ENCODE results near the gene INMT. TPM values are rescaled to one million over a fixed set of nuclear protein-coding genes. Genes with fewer than 3 reads are reported as not detected.

The INMT gene
- total and polyA plus RNA-seq, 2 donors (not counting 1 experiment from before 2014, with no cell fraction given) = 0.15 TPM; not detected in 1

- H4K20me1 ChIP-seq (ENCODE audit: control insufficient read depth, insufficient read depth, low read length, poor library complexity, severe bottlenecking) = no peaks in the 10 kb centered on the region
- intact Hi-C loops (cut with micrococcal nuclease) = no loop called here
- no peak overlapping the region for H3K4me3 Mint-ChIP-seq
- no peak overlapping the region for H3K4me3 ChIP-seq (ENCODE audit: control extremely low read depth in 1 of 5, extremely low read depth in 1 of 5, insufficient read depth in 1 of 5, low read depth in 2 of 5, low read length in 4 of 5)
- TF ChIP-seq EZH2 (IDR thresholded peaks at IDR 0.05; ENCODE audit: borderline replicate concordance, insufficient read depth, low read depth, low read length, poor library complexity, severe bottlenecking) (no peak), CTCF (IDR thresholded peaks at IDR 0.05) (peak; percentile 59)
- no peaks in the 10 kb centered on the region for H3K79me2 ChIP-seq (ENCODE audit: control insufficient read depth, insufficient read depth, low read length)
- ATAC-seq (ENCODE audit: low read depth) (no peak), DNase-seq (peak; percentile 44)
- H3K9me3 ChIP-seq (ENCODE audit: control extremely low read depth in 1 of 3, control insufficient read depth in 2 of 3, insufficient read depth in 1 of 3, low read length in 2 of 3) = no peaks in the 10 kb centered on the region
- peaks cover 0 to 15% of the 10 kb centered on the region in 2 donors for H3K4me1 ChIP-seq (ENCODE audit: control insufficient read depth in 2 of 2, insufficient read depth in 2 of 2, low read length in 2 of 2)
- H3K4me1 Mint-ChIP-seq = peaks cover 24% of the 10 kb centered on the region
- CTCF ChIA-PET = interaction anchor here (1.4 to 1.6 kb wide), 3 partner anchors 61 to 322 kb away, joined by 3 to 9 read pairs (median 3); no protein-coding TSS in a partner anchor
- no peaks in the 10 kb centered on the region for H3K36me3 ChIP-seq (replicated peaks in 1 of 2; ENCODE audit: control extremely low read depth in 1 of 2, control insufficient read depth in 1 of 2, extremely low read depth in 1 of 2, insufficient read depth in 2 of 2, low read length in 1 of 2)
- H3K27ac Mint-ChIP-seq = no peak overlapping the region
- no peaks in the 10 kb centered on the region for H3K27me3 Mint-ChIP-seq
- 47% methylated on average over 6 of the region's 6 CpGs for WGBS (ENCODE audit: insufficient coverage)
- peak overlapping the region; percentile 24 for H3K4me2 ChIP-seq (replicated peaks; ENCODE audit: low read depth, low read length, poor library complexity, severe bottlenecking)
- peak overlapping the region; percentile 57 for H2AFZ ChIP-seq (ENCODE audit: insufficient read depth, low read depth, low read length, poor library complexity, severe bottlenecking)
- H3K27ac ChIP-seq (ENCODE audit: low read length in 2 of 2) = no peak overlapping the region
- H3K9me3 Mint-ChIP-seq (ENCODE audit: insufficient read depth) = no peaks in the 10 kb centered on the region
- no peaks in the 10 kb centered on the region for H3K27me3 ChIP-seq (replicated peaks in 1 of 4; ENCODE audit: control extremely low read depth in 1 of 4, control insufficient read depth in 3 of 4, insufficient read depth in 4 of 4, low read length in 3 of 4)
- POLR2A ChIA-PET = no interaction called here
- H3K9ac ChIP-seq (ENCODE audit: low read length) = no peak overlapping the region
These were observed 48.9 kb downstream of the INMT start for GRCh38 chr7:30800785-30801252.

- Mint-ChIP-seq H3K27me3 (no peaks in the 10 kb centered on the region), H3K4me3 (no peak overlapping the region), H3K4me1 (peaks cover 24% of the 10 kb centered on the region), H3K27ac (no peak overlapping the region), H3K9me3 (ENCODE audit: insufficient read depth) (no peaks in the 10 kb centered on the region)
- DNase-seq (no peak), ATAC-seq (ENCODE audit: low read depth) (no peak)
- no peak overlapping the region for H3K9ac ChIP-seq (ENCODE audit: low read length)
- H3K9me3 ChIP-seq (ENCODE audit: control extremely low read depth in 1 of 3, control insufficient read depth in 2 of 3, insufficient read depth in 1 of 3, low read length in 2 of 3) = no peaks in the 10 kb centered on the region
- intact Hi-C loops (cut with micrococcal nuclease) = no loop called here
- H3K4me1 ChIP-seq (ENCODE audit: control insufficient read depth in 2 of 2, insufficient read depth in 2 of 2, low read length in 2 of 2) = peaks cover 0 to 15% of the 10 kb centered on the region in 2 donors
- no peak overlapping the region for H3K4me2 ChIP-seq (replicated peaks; ENCODE audit: low read depth, low read length, poor library complexity, severe bottlenecking)
- no peak for TF ChIP-seq CTCF (IDR thresholded peaks at IDR 0.05)
- 93% methylated on average over 3 of the region's 4 CpGs for WGBS (ENCODE audit: insufficient coverage)
- H3K36me3 ChIP-seq (replicated peaks in 1 of 2; ENCODE audit: control extremely low read depth in 1 of 2, control insufficient read depth in 1 of 2, extremely low read depth in 1 of 2, insufficient read depth in 2 of 2, low read length in 1 of 2) = no peaks in the 10 kb centered on the region
- CTCF ChIA-PET = interaction anchor here (2.0 kb wide), 1 partner anchor 320 kb away, joined by 6 read pairs; no protein-coding TSS in a partner anchor
- H3K4me3 ChIP-seq (ENCODE audit: control extremely low read depth in 1 of 5, extremely low read depth in 1 of 5, insufficient read depth in 1 of 5, low read depth in 2 of 5, low read length in 4 of 5) = no peak overlapping the region
- H3K79me2 ChIP-seq (ENCODE audit: control insufficient read depth, insufficient read depth, low read length) = no peaks in the 10 kb centered on the region
- POLR2A ChIA-PET = no interaction called here
- H4K20me1 ChIP-seq (ENCODE audit: control insufficient read depth, insufficient read depth, low read length, poor library complexity, severe bottlenecking) = no peaks in the 10 kb centered on the region
- no peaks in the 10 kb centered on the region for H3K27me3 ChIP-seq (replicated peaks in 1 of 4; ENCODE audit: control extremely low read depth in 1 of 4, control insufficient read depth in 3 of 4, insufficient read depth in 4 of 4, low read length in 3 of 4)
- no peak overlapping the region for H2AFZ ChIP-seq (ENCODE audit: insufficient read depth, low read depth, low read length, poor library complexity, severe bottlenecking)
- H3K27ac ChIP-seq (ENCODE audit: low read length in 2 of 2) = no peak overlapping the region
These were observed 50.9 kb downstream of the INMT start for GRCh38 chr7:30802812-30803211.
